GM12878 (cell line): ENCODE data around the gene USH1G. TPM values are rescaled to one million over a fixed set of nuclear protein-coding genes. Genes with fewer than 3 reads are reported as not detected.

ENCODE experiments used
- ATAC-seq: fragments of 200-7000 bp; cut with Tn5 transposase; 3 replicates; pipeline ENCODE4 v1.9.1; 2020; ENCODE audit warnings: mild to moderate bottlenecking, moderate library complexity
- BruUV-seq: library from RNA; stranded (reverse); fragments of 400-500 nt; replicated peaks from 2 replicates; lab custom pipeline; 2021; lab: Mats Ljungman, UMichigan
- CTCF ChIA-PET: fragments of 300-600 bp; sonication (Branson Sonifier 250); formaldehyde crosslinking; extraction: SDS; loops from one replicate; lab custom pipeline; 2021; ENCODE audit warnings: inconsistent platforms; lab: Yijun Ruan, JAX
- POLR2A ChIA-PET: fragments of 350-600 bp; formaldehyde crosslinking; extraction: SDS; loops from one replicate; lab custom pipeline; 2021; ENCODE audit warnings: inconsistent platforms; lab: Charles Lee
- RAD21 ChIA-PET: fragments of 300-600 bp; sonication (Branson Sonifier 250); formaldehyde crosslinking; loops from one replicate; lab custom pipeline; 2023; ENCODE audit warnings: antibody characterized with exemption; ENCODE audit not compliant: unreplicated experiment; lab: Charles Lee
- SMC1A ChIA-PET: fragments of 300-600 bp; sonication (Branson Sonifier 250); formaldehyde crosslinking; loops from one replicate; lab custom pipeline; 2023; ENCODE audit not compliant: unreplicated experiment, uncharacterized antibody; lab: Charles Lee
- DNase-seq: peaks from one replicate; pipeline ENCODE4 v3.0.0-alpha.2; 2011; ENCODE audit warnings: low read depth, low spot score
- FAIRE-seq: peaks from 3 replicates; lab custom pipeline; 2011; peaks lifted over from hg19 to GRCh38; lab: Jason Lieb, UNC
- H2AFZ ChIP-seq: 2 replicates; pipeline ENCODE4 v1.6.0; 2011; ENCODE audit warnings: low read depth, low read length, control low read depth; ENCODE audit not compliant: control insufficient read depth
- H3K27ac ChIP-seq: 2 replicates; pipeline ENCODE4 v1.5.1; 2011; ENCODE audit warnings: control low read depth; ENCODE audit not compliant: control insufficient read depth, insufficient read depth
- H3K27me3 ChIP-seq, 2 experiments: replicated peaks in 1 of 2; 2 replicates each; pipeline versions ENCODE4 v1.6.0 to v1.6.1; 2011; ENCODE audit warnings: low read length in 1 of 2; ENCODE audit not compliant: control insufficient read depth in 2 of 2, insufficient read depth in 2 of 2
- H3K36me3 ChIP-seq, 2 experiments: 2 replicates each; pipeline ENCODE4 v1.5.1; 2011; ENCODE audit warnings: low read length in 1 of 2; ENCODE audit not compliant: control insufficient read depth in 2 of 2, insufficient read depth in 2 of 2
- H3K4me1 ChIP-seq: 2 replicates; pipeline ENCODE4 v1.6.1; 2011; ENCODE audit warnings: mild to moderate bottlenecking, low read length, moderate library complexity, mixed read lengths; ENCODE audit not compliant: control insufficient read depth, insufficient read depth
- H3K4me2 ChIP-seq: 2 replicates; pipeline ENCODE4 v1.6.0; 2011; ENCODE audit warnings: control low read depth; ENCODE audit not compliant: control insufficient read depth, insufficient read depth
- H3K4me3 ChIP-seq: fragments of 200-600 bp; sonication (generic); 2 replicates; pipeline ENCODE4 v1.5.1; 2016
- H3K79me2 ChIP-seq: 2 replicates; pipeline ENCODE4 v1.6.0; 2011; ENCODE audit warnings: low read length; ENCODE audit not compliant: control insufficient read depth, insufficient read depth
- H3K9ac ChIP-seq: 2 replicates; pipeline ENCODE4 v1.8.0; 2011; ENCODE audit warnings: low read length, control low read depth, mixed read lengths; ENCODE audit not compliant: control insufficient read depth, insufficient read depth
- H3K9me3 ChIP-seq: replicated peaks from 3 replicates; pipeline ENCODE4 v1.5.1; 2011; ENCODE audit warnings: mild to moderate bottlenecking, low read length; ENCODE audit not compliant: control insufficient read depth, insufficient read depth
- H4K20me1 ChIP-seq: 2 replicates; pipeline ENCODE4 v1.6.0; 2011; ENCODE audit not compliant: control insufficient read depth, insufficient read depth
- ASH2L ChIP-seq: fragments of 300-600, 200-600 bp; sonication (generic); IDR thresholded peaks from 2 replicates; pipeline ENCODE4 v1.6.1; 2017; ENCODE audit warnings: low read depth, mild to moderate bottlenecking, borderline replicate concordance
- BMI1 ChIP-seq: fragments of 450-650 bp; IDR thresholded peaks from 2 replicates; pipeline ENCODE4 v1.6.1; 2016; ENCODE audit warnings: mild to moderate bottlenecking, moderate library complexity, borderline replicate concordance
- CHD4 ChIP-seq: fragments of 200-600 bp; sonication (generic); IDR thresholded peaks from 2 replicates; pipeline ENCODE4 v1.6.1; 2016; ENCODE audit warnings: mild to moderate bottlenecking
- E2F8 ChIP-seq: fragments of 450-650 bp; IDR thresholded peaks from 2 replicates; pipeline ENCODE4 v1.6.1; 2018; ENCODE audit warnings: mild to moderate bottlenecking, low read depth, moderate library complexity; ENCODE audit not compliant: partially characterized antibody
- HDGF ChIP-seq: fragments of 450-650 bp; IDR thresholded peaks from 2 replicates; pipeline ENCODE4 v1.6.1; 2016; ENCODE audit warnings: antibody characterized with exemption
- IKZF1 ChIP-seq: fragments of 450-650 bp; conservative IDR thresholded peaks from 2 replicates; pipeline ENCODE4 v1.6.1; 2017; ENCODE audit warnings: antibody characterized with exemption, mild to moderate bottlenecking
- MEF2A ChIP-seq: IDR thresholded peaks from 2 replicates; pipeline ENCODE4 v1.6.1; 2011; ENCODE audit warnings: low read depth, mild to moderate bottlenecking, low read length, moderate library complexity; ENCODE audit not compliant: insufficient read depth
- MYB ChIP-seq: fragments of 150-350 bp; IDR thresholded peaks from 2 replicates; pipeline ENCODE4 v1.6.1; 2014; ENCODE audit warnings: mild to moderate bottlenecking, low read depth, low read length, borderline replicate concordance
- NFYA ChIP-seq: IDR thresholded peaks from 2 replicates; pipeline ENCODE4 v1.6.1; 2011; ENCODE audit warnings: low read depth, mild to moderate bottlenecking, low read length, improper control_type of control experiment, borderline replicate concordance
- PKNOX1 ChIP-seq: fragments of 450-650 bp; IDR thresholded peaks from 2 replicates; pipeline ENCODE4 v1.6.1; 2016; ENCODE audit warnings: mild to moderate bottlenecking
- RUNX3 ChIP-seq: IDR thresholded peaks from 2 replicates; pipeline ENCODE4 v1.6.1; 2012; ENCODE audit warnings: low read length, inconsistent platforms
- SIN3A ChIP-seq: IDR thresholded peaks from 2 replicates; pipeline ENCODE4 v1.6.1; 2012; ENCODE audit warnings: low read depth, low read length, improper control_type of control experiment
- SMARCA5 ChIP-seq: fragments of 450-650 bp; IDR thresholded peaks from 2 replicates; pipeline ENCODE4 v1.6.1; 2017; ENCODE audit warnings: mild to moderate bottlenecking
- SP1 ChIP-seq: IDR thresholded peaks from one replicate; pipeline ENCODE4 v1.6.1; 2011; ENCODE audit warnings: low read depth, low read length
- SRF ChIP-seq, 2 experiments: IDR thresholded peaks; 2 replicates each; pipeline ENCODE4 v1.6.1; 2011; ENCODE audit warnings: low read depth in 2 of 2, low read length in 2 of 2, mild to moderate bottlenecking in 1 of 2, moderate library complexity in 1 of 2
- ZNF24 ChIP-seq: fragments of 450-650 bp; IDR thresholded peaks from 2 replicates; pipeline ENCODE4 v1.6.1; 2017; ENCODE audit warnings: antibody characterized with exemption, mild to moderate bottlenecking
- WGBS: methylation state at CpG from one replicate; pipeline ENCODE4 v1.1.6; 2016; ENCODE audit warnings: low lambda C conversion rate; ENCODE audit not compliant: insufficient replicate concordance, insufficient coverage; ENCODE audit errors: missing lambda C conversion rate; 5-methylcytosine and 5-hydroxymethylcytosine counted together
- in situ Hi-C: fragments of 300-500 bp; cut with MboI; formaldehyde crosslinking; loops from 9 replicates; pipeline ENCODE4 v1.14.3; 2018; ENCODE audit warnings: mixed read lengths
- intact Hi-C: fragments of 100-400 bp; cut with micrococcal nuclease; formaldehyde crosslinking; loops from one replicate; pipeline ENCODE4 v1.14.2; 2022; ENCODE audit not compliant: unreplicated experiment
- polyA plus RNA-seq, 11 experiments: library from polyadenylated mRNA; depleted of rRNA in 4 of 11; unstranded in 6 of 11; stranded (reverse) in 5 of 11; fragments of >200 nt; fragmentation: Nextera tagmentation in 4 of 11; fragmentation: Illumina TruSeq in 1 of 11; extraction: Ambion mirVana in 4 of 11; extraction: Trizol in 1 of 11; gene quantifications; 1 replicate in 1 of 11; 2 replicates in 10 of 11; pipeline versions ENCODE4 v1.2.1 to v1.2.3, GENCODE V29; 2011 to 2016; ENCODE audit warnings: inconsistent platforms in 2 of 11, missing spikeins in 2 of 11, low read depth in 1 of 11
- total RNA-seq, 4 experiments: library from RNA; depleted of rRNA in 3 of 4; stranded (reverse); fragments of >200 nt in 3 of 4; fragmentation: Illumina TruSeq in 1 of 4; extraction: Trizol in 1 of 4; gene quantifications; 2 replicates each; pipeline versions ENCODE4 v1.2.1 to v1.2.3, GENCODE V29; 2013 to 2021
- TF ChIP-seq, protein P1 (sequence below): fragments of 450-650 bp; IDR thresholded peaks from 2 replicates; pipeline ENCODE4 v1.6.1; 2017; ENCODE audit warnings: mild to moderate bottlenecking, low read depth, inconsistent platforms; ENCODE audit not compliant: poor library complexity, severe bottlenecking

Gene USH1G
- total and polyA plus RNA-seq, 10 of the 15 experiments (the other 5 are each of a cell fraction or from before 2014, with no cell fraction given): 0.05 to 0.62 (median 0.09) TPM; not detected in 7

GRCh38 chr17:74956093-74956492, 33.0 kb upstream of the USH1G start:
- ChIA-PET RAD21 (interaction anchor here (1.0 to 4.7 kb wide), 4 partner anchors 11 to 90 kb away, joined by 3 to 30 read pairs (median 5); partner anchors contain the start of genes OTOP2 and USH1G), POLR2A (no interaction called here), SMC1A (interaction anchor here (1.3 to 7.7 kb wide), 2 partner anchors 10 to 30 kb away, joined by 5 to 73 read pairs; partner anchors contain the start of genes OTOP2 and USH1G), CTCF (interaction anchor here (0.6 to 13.8 kb wide), 12 partner anchors 7 to 233 kb away, joined by 3 to 274 read pairs (median 4); partner anchors contain the start of genes OTOP2, RAB37 and USH1G)
- no peaks in the 10 kb centered on the region for H3K36me3 ChIP-seq
- no peaks in the 10 kb centered on the region for H4K20me1 ChIP-seq
- H2AFZ ChIP-seq: no peak overlapping the region
- no peak overlapping the region for H3K27ac ChIP-seq
- H3K9ac ChIP-seq: no peak overlapping the region
- no TSS peak for BruUV-seq
- no peak for ATAC-seq
- no peaks in the 10 kb centered on the region for H3K27me3 ChIP-seq
- intact Hi-C loops (loop anchor here (5.0 kb wide), 1 partner anchor 164 kb away; no protein-coding TSS in a partner anchor), in situ Hi-C loops (loop anchor here (5.0 kb wide), 1 partner anchor 34 kb away; the partner anchor contains the start of genes OTOP2 and USH1G)
- no peak overlapping the region for H3K4me2 ChIP-seq
- FAIRE-seq: no peak
- DNase-seq: no peak
- no peaks in the 10 kb centered on the region for H3K4me1 ChIP-seq
- H3K4me3 ChIP-seq: no peak overlapping the region
- TF ChIP-seq, protein P1, sequence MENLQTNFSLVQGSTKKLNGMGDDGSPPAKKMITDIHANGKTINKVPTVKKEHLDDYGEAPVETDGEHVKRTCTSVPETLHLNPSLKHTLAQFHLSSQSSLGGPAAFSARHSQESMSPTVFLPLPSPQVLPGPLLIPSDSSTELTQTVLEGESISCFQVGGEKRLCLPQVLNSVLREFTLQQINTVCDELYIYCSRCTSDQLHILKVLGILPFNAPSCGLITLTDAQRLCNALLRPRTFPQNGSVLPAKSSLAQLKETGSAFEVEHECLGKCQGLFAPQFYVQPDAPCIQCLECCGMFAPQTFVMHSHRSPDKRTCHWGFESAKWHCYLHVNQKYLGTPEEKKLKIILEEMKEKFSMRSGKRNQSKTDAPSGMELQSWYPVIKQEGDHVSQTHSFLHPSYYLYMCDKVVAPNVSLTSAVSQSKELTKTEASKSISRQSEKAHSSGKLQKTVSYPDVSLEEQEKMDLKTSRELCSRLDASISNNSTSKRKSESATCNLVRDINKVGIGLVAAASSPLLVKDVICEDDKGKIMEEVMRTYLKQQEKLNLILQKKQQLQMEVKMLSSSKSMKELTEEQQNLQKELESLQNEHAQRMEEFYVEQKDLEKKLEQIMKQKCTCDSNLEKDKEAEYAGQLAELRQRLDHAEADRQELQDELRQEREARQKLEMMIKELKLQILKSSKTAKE: no peak
- TF ChIP-seq PKNOX1: no peak
- no peak for TF ChIP-seq SP1
- no peak for TF ChIP-seq SMARCA5
- TF ChIP-seq MYB: no peak
- TF ChIP-seq NFYA: no peak
- no peak for TF ChIP-seq ASH2L
- TF ChIP-seq MEF2A: no peak
- no peak for TF ChIP-seq BMI1
- TF ChIP-seq RUNX3: no peak
- no peak for TF ChIP-seq SRF (IDR thresholded peaks at IDR 0.05; ENCODE audit: low read depth in 2 of 2, low read length in 2 of 2)
- no peak for TF ChIP-seq HDGF
- TF ChIP-seq E2F8: no peak
- TF ChIP-seq ZNF24: no peak
- TF ChIP-seq SIN3A: no peak
- TF ChIP-seq IKZF1: no peak
- no peak for TF ChIP-seq CHD4
- H3K9me3 ChIP-seq: no peaks in the 10 kb centered on the region; the same call in 2 of the 3 replicates
- no peaks in the 10 kb centered on the region for H3K79me2 ChIP-seq
- WGBS: 22% methylated on average over 4 of the region's 4 CpGs
